ENCODE results near the gene DIS3L2. TPM values are rescaled to one million over a fixed set of nuclear protein-coding genes. Genes with fewer than 3 reads are reported as not detected.
"Not testable (repeated sequence)": the region's sequence is repeated elsewhere in the genome, so short reads cannot be mapped to it uniquely, and the experiment has no call there.

The DIS3L2 gene
- total RNA-seq, 2 donors from 2014 or later = 38.8 to 76.0 TPM

DNA sequence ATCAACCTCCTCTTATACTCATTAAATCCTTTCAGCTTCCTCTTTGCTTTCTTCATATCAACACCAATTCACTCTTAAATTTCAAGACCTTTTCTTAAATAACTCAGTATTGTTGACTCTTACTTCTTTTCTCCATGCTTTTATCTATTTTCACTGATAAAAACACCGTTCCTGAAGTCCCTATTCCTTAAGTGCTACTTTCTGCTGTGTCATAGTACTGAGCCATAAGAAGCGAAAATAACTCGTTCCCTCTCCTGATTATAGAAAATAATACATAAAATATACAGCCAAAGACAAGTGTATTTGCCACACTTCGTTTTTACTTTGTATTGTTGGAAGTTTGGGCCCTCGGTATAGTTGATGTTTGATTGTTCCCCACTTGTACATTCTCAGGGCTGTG, 181.0 kb downstream of the DIS3L2 start:
- Mint-ChIP-seq H3K4me3 (no peak overlapping the region), H3K27me3 (no peaks in the 10 kb centered on the region), H3K27ac (no peak overlapping the region), H3K9me3 (no peaks in the 10 kb centered on the region), H3K4me1 (ENCODE audit: low read depth in 2 of 2) (peaks cover 12 to 14% of the 10 kb centered on the region in 2 donors), H3K36me3 (no peaks in the 10 kb centered on the region)
- ATAC-seq (no peak), DNase-seq (ENCODE audit: low spot score) (no peak)

DNA sequence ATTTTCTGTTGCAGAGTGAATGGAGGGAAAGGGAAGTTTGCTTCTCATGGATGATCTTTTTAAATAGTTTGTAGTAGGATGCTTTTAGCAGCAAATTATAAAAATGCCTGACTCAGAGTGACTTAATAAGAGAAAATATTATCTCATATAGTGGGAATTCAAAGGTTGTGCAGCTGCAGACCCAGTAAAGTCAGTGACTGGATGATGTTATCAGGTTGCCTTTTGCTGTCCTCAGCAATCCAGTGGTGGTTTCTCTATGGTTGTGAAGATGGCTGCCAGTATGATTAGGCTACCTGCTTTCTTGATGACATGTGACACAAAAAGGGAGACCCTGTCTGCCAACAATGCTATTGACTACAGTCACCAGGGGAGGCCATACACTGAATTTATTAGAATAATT, 184.8 kb downstream of the DIS3L2 start:
- DNase-seq (ENCODE audit: low spot score) (no peak), ATAC-seq (no peak)
- no peaks in the 10 kb centered on the region for H3K9me3 Mint-ChIP-seq
- no peak overlapping the region for H3K27ac Mint-ChIP-seq
- H3K4me3 Mint-ChIP-seq = no peak overlapping the region
- no peaks in the 10 kb centered on the region for H3K4me1 Mint-ChIP-seq (ENCODE audit: low read depth in 2 of 2)
- no peaks in the 10 kb centered on the region for H3K36me3 Mint-ChIP-seq
- H3K27me3 Mint-ChIP-seq = no peaks in the 10 kb centered on the region

GRCh38 chr2:232147440-232148077, 186.0 kb downstream of the DIS3L2 start:
- Mint-ChIP-seq H3K4me3 (no peak overlapping the region), H3K27me3 (no peaks in the 10 kb centered on the region), H3K9me3 (no peaks in the 10 kb centered on the region), H3K27ac (no peak overlapping the region), H3K4me1 (ENCODE audit: low read depth in 2 of 2) (no peaks in the 10 kb centered on the region), H3K36me3 (no peaks in the 10 kb centered on the region)
- DNase-seq (ENCODE audit: low spot score) (no peak), ATAC-seq (no peak)

DNA sequence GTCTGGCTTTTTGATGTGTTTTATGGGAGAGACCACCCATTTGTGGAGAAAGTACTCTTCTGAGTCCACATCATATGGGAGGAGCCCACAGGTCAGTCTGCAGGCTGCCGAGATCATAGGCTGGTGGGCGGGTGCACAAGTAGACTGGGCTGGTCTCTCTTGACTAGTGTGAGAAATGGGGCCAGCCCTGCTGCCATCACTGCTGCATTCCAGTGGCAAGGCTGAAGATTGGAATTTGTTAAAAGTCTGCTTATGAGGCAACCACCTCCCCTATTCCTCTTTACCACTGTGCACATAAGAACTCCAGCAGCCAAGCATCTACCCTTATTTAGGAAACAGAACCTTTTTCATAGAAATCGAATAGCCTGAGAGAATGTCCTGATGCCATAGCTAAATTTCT, 200.7 kb downstream of the DIS3L2 start:
- H3K36me3 Mint-ChIP-seq = peaks cover 4% of the 10 kb centered on the region
- ATAC-seq (no peak), DNase-seq (ENCODE audit: low spot score) (no peak)
- H3K4me3 Mint-ChIP-seq = no peak overlapping the region
- H3K9me3 Mint-ChIP-seq = no peaks in the 10 kb centered on the region
- peaks cover 0 to 4% of the 10 kb centered on the region in 2 donors for H3K4me1 Mint-ChIP-seq (ENCODE audit: low read depth in 2 of 2)
- H3K27ac Mint-ChIP-seq = no peak overlapping the region
- no peaks in the 10 kb centered on the region for H3K27me3 Mint-ChIP-seq

DNA sequence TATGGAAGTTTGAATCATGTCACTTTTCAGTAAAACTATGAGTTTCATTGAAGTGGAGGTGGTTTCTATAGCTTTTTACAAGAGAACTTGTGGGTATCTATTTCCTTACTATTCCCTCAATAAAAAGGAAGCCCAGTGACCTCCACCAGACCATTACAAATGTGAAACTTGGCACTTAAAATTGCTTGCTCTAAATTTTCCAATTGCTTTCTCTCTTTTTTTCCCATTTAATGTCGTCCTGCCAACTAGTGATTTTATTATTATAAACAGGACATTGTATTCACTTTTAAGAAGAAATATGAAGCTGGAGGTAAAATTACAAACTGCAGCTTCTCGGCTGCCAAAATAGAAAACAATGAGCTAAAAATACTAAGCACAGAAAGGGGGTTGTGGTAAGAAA, 208.9 kb downstream of the DIS3L2 start:
- Mint-ChIP-seq H3K4me1 (ENCODE audit: low read depth in 2 of 2) (peaks cover 5 to 8% of the 10 kb centered on the region in 2 donors), H3K27ac (no peak overlapping the region), H3K4me3 (no peak overlapping the region), H3K36me3 (no peaks in the 10 kb centered on the region), H3K27me3 (no peaks in the 10 kb centered on the region), H3K9me3 (no peaks in the 10 kb centered on the region)
- ATAC-seq = no peak
- no peak for DNase-seq (ENCODE audit: low spot score)

DNA sequence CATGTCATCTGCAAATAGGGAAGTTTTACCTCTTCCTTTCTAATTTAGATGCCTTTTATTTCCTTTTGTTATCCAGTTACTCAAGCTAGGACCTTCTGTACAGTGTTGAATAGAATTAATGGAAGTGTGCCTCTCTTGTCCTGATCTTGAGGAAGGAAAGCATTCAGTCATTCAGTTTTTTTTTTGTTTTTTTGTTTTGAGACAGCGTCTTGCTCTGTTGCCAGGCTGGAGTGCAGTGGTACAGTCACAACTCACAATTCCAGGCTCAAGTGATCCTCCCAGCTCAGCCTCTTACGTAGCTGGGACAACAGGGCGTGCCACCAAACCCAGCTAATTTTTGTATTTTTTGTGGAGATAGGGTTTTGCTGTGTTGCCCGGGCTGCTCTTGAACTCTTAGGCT, 213.1 kb downstream of the DIS3L2 start:
- no peak overlapping the region for H3K27ac Mint-ChIP-seq
- DNase-seq (ENCODE audit: low spot score) (no peak), ATAC-seq (no peak)
- no peaks in the 10 kb centered on the region for H3K27me3 Mint-ChIP-seq
- H3K4me1 Mint-ChIP-seq (ENCODE audit: low read depth in 2 of 2) = peaks cover 5 to 8% of the 10 kb centered on the region in 2 donors
- H3K9me3 Mint-ChIP-seq = no peaks in the 10 kb centered on the region
- H3K36me3 Mint-ChIP-seq = no peaks in the 10 kb centered on the region
- no peak overlapping the region for H3K4me3 Mint-ChIP-seq

DNA sequence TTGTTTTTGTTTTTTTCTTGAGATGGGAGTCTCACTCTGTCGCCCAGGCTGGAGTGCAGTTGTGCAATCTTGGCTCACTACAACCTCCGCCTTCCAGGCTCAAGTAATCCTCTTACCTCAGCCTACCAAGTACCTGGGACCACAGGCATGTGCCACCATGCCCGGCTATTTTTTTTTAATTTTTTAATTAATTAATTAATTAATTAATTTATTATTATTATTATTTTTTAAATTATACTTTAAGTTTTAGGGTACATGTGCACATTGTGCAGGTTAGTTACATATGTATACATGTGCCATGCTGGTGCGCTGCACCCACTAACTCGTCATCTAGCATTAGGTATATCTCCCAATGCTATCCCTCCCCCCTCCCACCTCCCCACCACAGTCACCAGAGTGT, 215.1 kb downstream of the DIS3L2 start:
- not testable (repeated sequence) for H3K9me3 Mint-ChIP-seq; H3K36me3 Mint-ChIP-seq; H3K4me1 Mint-ChIP-seq (ENCODE audit: low read depth in 2 of 2); H3K27ac Mint-ChIP-seq; ATAC-seq; H3K4me3 Mint-ChIP-seq; DNase-seq (ENCODE audit: low spot score); H3K27me3 Mint-ChIP-seq

DNA sequence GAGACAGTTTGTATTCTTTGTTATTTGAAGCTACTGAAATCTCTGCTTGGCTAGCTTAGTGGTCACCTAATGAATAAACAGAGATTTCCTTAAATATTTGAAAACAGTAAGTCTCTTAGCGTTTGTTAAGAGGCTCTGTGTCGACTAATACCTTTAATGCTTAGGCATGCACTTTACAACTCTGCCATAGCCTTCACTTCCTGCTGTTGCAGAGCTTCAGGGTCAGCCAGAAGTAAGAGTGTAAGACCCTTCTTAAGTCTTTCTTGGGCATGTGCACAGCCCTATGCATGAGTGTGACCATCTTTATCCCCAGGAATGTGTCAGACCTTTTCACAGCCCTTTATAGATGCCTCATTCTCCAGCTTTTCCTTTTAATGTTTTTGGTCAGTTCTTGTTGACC, 221.8 kb downstream of the DIS3L2 start:
- H3K9me3 Mint-ChIP-seq = no peaks in the 10 kb centered on the region
- H3K27ac Mint-ChIP-seq = no peak overlapping the region
- peaks cover 13% of the 10 kb centered on the region for H3K36me3 Mint-ChIP-seq
- H3K27me3 Mint-ChIP-seq = no peaks in the 10 kb centered on the region
- H3K4me3 Mint-ChIP-seq = no peak overlapping the region
- DNase-seq (ENCODE audit: low spot score) (no peak), ATAC-seq (no peak)
- H3K4me1 Mint-ChIP-seq (ENCODE audit: low read depth in 2 of 2) = no peaks in the 10 kb centered on the region

DNA sequence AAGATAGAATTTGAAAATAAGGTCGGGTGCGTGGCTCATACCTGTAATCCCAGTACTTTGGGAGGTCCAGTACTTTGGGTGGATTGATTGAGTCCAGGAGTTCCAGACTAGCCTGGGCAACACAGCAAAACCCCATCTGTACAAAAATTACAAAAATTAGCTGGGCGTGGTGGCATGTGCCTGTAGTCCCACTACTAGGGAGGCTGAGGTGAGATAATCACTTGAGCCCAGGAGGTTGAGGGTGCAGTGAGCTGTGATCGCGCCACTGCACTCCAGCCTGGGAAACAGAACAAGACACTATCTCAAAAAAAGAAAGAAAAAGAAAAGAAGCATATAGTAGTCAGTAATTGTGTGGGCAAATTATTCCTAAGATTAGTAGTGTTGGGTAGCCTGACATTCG, 222.8 kb downstream of the DIS3L2 start:
- H3K27ac Mint-ChIP-seq = no peak overlapping the region
- no peak overlapping the region for H3K4me3 Mint-ChIP-seq
- H3K9me3 Mint-ChIP-seq = no peaks in the 10 kb centered on the region

DNA sequence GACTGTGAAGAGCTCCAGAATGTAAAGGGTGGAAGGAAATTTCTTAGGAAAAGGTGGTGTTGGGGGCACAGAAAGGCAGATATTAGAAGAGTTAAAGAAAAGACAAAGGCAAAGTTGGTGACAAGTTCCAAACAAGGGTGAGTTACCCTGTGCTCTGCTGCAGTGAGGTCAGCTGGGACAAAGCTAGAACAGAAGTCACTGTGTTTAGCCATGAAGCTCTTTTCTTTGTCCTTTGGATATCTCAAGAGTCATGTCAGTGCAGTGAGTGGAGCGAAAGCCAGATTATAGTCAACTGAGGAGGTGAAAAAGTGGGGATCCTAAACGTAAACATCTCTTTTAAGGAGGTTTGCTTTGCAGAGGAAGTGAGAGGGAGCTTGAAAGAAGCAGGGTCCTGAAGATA, 229.3 kb downstream of the DIS3L2 start:
- H3K27ac Mint-ChIP-seq = no peak overlapping the region
- no peak for DNase-seq (ENCODE audit: low spot score)
- no peaks in the 10 kb centered on the region for H3K4me1 Mint-ChIP-seq (ENCODE audit: low read depth in 2 of 2)
- no peak overlapping the region for H3K4me3 Mint-ChIP-seq
- H3K36me3 Mint-ChIP-seq = peaks cover 12% of the 10 kb centered on the region
- no peak for ATAC-seq
- no peaks in the 10 kb centered on the region for H3K27me3 Mint-ChIP-seq
- no peaks in the 10 kb centered on the region for H3K9me3 Mint-ChIP-seq

More for the DNA sequence above, 222.8 kb downstream of the DIS3L2 start:
- DNase-seq (ENCODE audit: low spot score) (no peak), ATAC-seq (no peak)
- Mint-ChIP-seq H3K4me1 (ENCODE audit: low read depth in 2 of 2) (no peaks in the 10 kb centered on the region), H3K27me3 (no peaks in the 10 kb centered on the region), H3K36me3 (peaks cover 13% of the 10 kb centered on the region)

DNA sequence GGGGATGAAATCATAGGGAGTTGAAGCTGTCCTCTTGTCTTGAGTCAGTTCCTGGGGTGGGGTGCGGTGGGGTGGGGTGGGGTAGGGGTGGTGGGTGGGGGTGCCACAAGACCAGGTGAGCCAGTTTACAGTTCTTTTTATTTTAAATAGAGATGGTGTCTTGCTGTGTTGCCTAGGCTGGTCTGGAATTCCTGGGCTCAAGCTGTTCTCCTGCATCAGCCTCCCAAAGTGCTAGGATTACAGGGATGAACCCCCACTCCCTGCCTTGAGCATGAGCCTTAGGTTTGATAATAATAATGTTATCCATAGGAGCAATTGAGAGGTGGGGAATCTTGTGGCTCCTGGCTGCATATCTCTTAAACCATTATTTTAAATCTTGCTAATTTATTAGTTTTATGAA, 234.0 kb downstream of the DIS3L2 start:
- Mint-ChIP-seq H3K4me1 (ENCODE audit: low read depth in 2 of 2) (no peaks in the 10 kb centered on the region), H3K9me3 (no peaks in the 10 kb centered on the region), H3K4me3 (no peak overlapping the region), H3K27me3 (no peaks in the 10 kb centered on the region), H3K27ac (no peak overlapping the region), H3K36me3 (peaks cover 12% of the 10 kb centered on the region)
- DNase-seq (ENCODE audit: low spot score) = no peak
- no peak for ATAC-seq

- H3K9me3 Mint-ChIP-seq = no peaks in the 10 kb centered on the region
- no peak overlapping the region for H3K27ac Mint-ChIP-seq
- H3K4me3 Mint-ChIP-seq = no peak overlapping the region
- peaks cover 18% of the 10 kb centered on the region for H3K36me3 Mint-ChIP-seq
- DNase-seq (ENCODE audit: low spot score) = no peak
- no peaks in the 10 kb centered on the region for H3K27me3 Mint-ChIP-seq
- ATAC-seq = no peak
- no peaks in the 10 kb centered on the region for H3K4me1 Mint-ChIP-seq (ENCODE audit: low read depth in 2 of 2)
Measured at GRCh38 chr2:232196802-232197201, 235.3 kb downstream of the DIS3L2 start.

DNA sequence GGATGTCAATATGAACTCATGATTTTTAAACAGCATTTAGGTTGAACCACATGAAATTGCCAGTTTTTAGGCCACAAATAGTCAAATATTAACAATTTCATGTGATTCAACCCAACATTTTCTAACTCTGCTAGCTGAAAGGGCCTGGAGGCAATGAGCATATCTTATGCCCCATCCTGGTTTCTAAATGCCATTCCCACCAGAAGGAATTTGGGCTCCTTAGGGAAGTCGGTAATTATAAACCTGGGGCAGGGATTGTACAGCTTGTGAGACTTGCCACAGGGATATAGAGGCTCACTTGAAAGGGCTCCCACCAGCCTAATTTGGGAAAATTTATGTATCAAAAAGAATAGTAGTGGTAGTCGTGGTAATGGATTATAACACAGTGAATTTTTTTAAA, 238.7 kb downstream of the DIS3L2 start:
- no peak overlapping the region for H3K4me3 Mint-ChIP-seq
- no peaks in the 10 kb centered on the region for H3K27me3 Mint-ChIP-seq
- ATAC-seq = no peak
- DNase-seq (ENCODE audit: low spot score) = no peak
- H3K27ac Mint-ChIP-seq = no peak overlapping the region
- H3K9me3 Mint-ChIP-seq = no peaks in the 10 kb centered on the region
- H3K4me1 Mint-ChIP-seq (ENCODE audit: low read depth in 2 of 2) = peaks cover 0 to 7% of the 10 kb centered on the region in 2 donors
- H3K36me3 Mint-ChIP-seq = peaks cover 7% of the 10 kb centered on the region

GRCh38 chr2:232203166-232203891, 241.8 kb downstream of the DIS3L2 start:
- Mint-ChIP-seq H3K27ac (no peak overlapping the region), H3K4me3 (no peak overlapping the region), H3K36me3 (peaks cover 7% of the 10 kb centered on the region), H3K4me1 (ENCODE audit: low read depth in 2 of 2) (peaks cover 0 to 7% of the 10 kb centered on the region in 2 donors), H3K27me3 (no peaks in the 10 kb centered on the region), H3K9me3 (no peaks in the 10 kb centered on the region)
- ATAC-seq (no peak), DNase-seq (ENCODE audit: low spot score) (no peak)

DNA sequence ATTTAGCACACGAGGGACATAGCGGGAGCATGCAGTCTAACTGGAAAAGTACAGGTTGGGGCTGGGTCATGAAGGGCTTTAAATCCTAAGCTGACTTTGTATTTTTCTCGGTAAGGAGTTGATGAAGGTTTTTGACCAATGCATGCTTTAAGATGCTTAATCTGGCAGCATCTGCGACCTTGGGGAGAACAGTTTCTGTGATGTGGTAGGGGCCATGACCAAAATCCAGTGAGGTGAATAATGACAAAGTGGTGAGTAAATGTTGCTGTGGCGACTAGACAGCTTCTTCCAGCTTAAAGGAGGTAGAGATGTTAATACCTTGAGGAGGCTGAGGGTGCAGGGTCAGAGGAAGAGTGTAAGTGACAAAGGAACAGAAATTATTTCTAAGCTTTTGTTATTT, 242.4 kb downstream of the DIS3L2 start:
- peaks cover 7% of the 10 kb centered on the region for H3K36me3 Mint-ChIP-seq
- DNase-seq (ENCODE audit: low spot score) (no peak), ATAC-seq (no peak)
- H3K27ac Mint-ChIP-seq = no peak overlapping the region
- H3K9me3 Mint-ChIP-seq = no peaks in the 10 kb centered on the region
- H3K27me3 Mint-ChIP-seq = no peaks in the 10 kb centered on the region
- H3K4me3 Mint-ChIP-seq = no peak overlapping the region
- peaks cover 0 to 7% of the 10 kb centered on the region in 2 donors for H3K4me1 Mint-ChIP-seq (ENCODE audit: low read depth in 2 of 2)

Data from natural killer cell treated with Interleukin-12 subunit alpha and Interleukin-12 subunit beta and Interleukin-15 and Interleukin-18, amount 100 ng/mL, for 72 hours (primary cell).